Small intestine (tissue), 7 donors: ENCODE results near the gene GPR12. TPM values are rescaled to one million over a fixed set of nuclear protein-coding genes. Genes with fewer than 3 reads are reported as not detected.

Experiments used
- DNase-seq, 2 donors: peaks; one replicate each; pipeline versions ENCODE4 v3.0.0 to v3.0.0-alpha.2; 2013
- FAIRE-seq: peaks from 2 replicates; lab custom pipeline; 2012; peaks lifted over from hg19 to GRCh38; lab: Jason Lieb, UNC
- H3K27ac ChIP-seq, 3 donors: one replicate each; pipeline ENCODE4 v1.5.1; 2013; ENCODE audit warnings: low read length in 2 of 3, mild to moderate bottlenecking in 2 of 3, control low read depth in 1 of 3, inconsistent platforms in 1 of 3, low read depth in 1 of 3, moderate library complexity in 1 of 3
- H3K27me3 ChIP-seq, 3 donors: one replicate each; pipeline ENCODE4 v1.6.1; 2013; ENCODE audit warnings: low read length in 3 of 3, inconsistent platforms in 1 of 3; ENCODE audit not compliant: control insufficient read depth in 3 of 3, insufficient read depth in 3 of 3
- H3K36me3 ChIP-seq, 3 donors: one replicate each; pipeline ENCODE4 v1.6.1; 2013; ENCODE audit warnings: low read length in 3 of 3, inconsistent platforms in 1 of 3, low read depth in 1 of 3, mild to moderate bottlenecking in 1 of 3, moderate library complexity in 1 of 3; ENCODE audit not compliant: control insufficient read depth in 3 of 3, insufficient read depth in 2 of 3
- H3K4me1 ChIP-seq, 3 donors: one replicate each; pipeline ENCODE4 v1.6.1; 2013; ENCODE audit warnings: low read length in 2 of 3, inconsistent platforms in 1 of 3, low read depth in 1 of 3, mild to moderate bottlenecking in 1 of 3, moderate library complexity in 1 of 3; ENCODE audit not compliant: control insufficient read depth in 3 of 3, insufficient read depth in 2 of 3
- H3K4me3 ChIP-seq, 3 donors: one replicate each; pipeline ENCODE4 v1.5.1; 2013; ENCODE audit warnings: low read length in 3 of 3, control low read depth in 1 of 3, inconsistent platforms in 1 of 3, low read depth in 1 of 3, mild to moderate bottlenecking in 1 of 3, moderate library complexity in 1 of 3
- H3K9me3 ChIP-seq, 2 donors: one replicate each; pipeline ENCODE4 v1.6.1; 2013; ENCODE audit warnings: low read depth in 1 of 2, low read length in 1 of 2; ENCODE audit not compliant: control insufficient read depth in 2 of 2, insufficient read depth in 1 of 2
- WGBS, 3 donors: extraction: QIAGEN DNeasy Blood & Tissue Kit; methylation state at CpG; one replicate each; pipeline ENCODE4 v1.1.7; 2013; 5-methylcytosine and 5-hydroxymethylcytosine counted together
- polyA plus RNA-seq, 4 donors: library from polyadenylated mRNA; stranded (reverse) in 3 of 4; unstranded in 1 of 4; fragments of 200-250 nt in 3 of 4; fragments of 120-200 nt in 1 of 4; gene quantifications; one replicate each; pipeline versions ENCODE4 v1.2.1 to v1.2.3, GENCODE V29; 2013
- donor health status: healthy with polysubstance abuse.
- donor health status: control.
- donor health status: control.
- donor health status: Bipolar disorder and iron deficiency.
- donor health status: healthy.

GPR12 gene
- polyA plus RNA-seq, 4 donors = 0.03 TPM; not detected in 2

- Histone ChIP-seq H3K9me3 (no peaks in the 10 kb centered on the region), H3K27ac (no peak overlapping the region), H3K4me3 (no peak overlapping the region), H3K36me3 (no peaks in the 10 kb centered on the region), H3K27me3 (no peaks in the 10 kb centered on the region), H3K4me1 (no peaks in the 10 kb centered on the region)
- DNase-seq (peak; percentile 45 to 48), FAIRE-seq (no peak)
- 38 to 49% (median 43%) methylated on average over 13 of the region's 13 CpGs for WGBS, 3 donors
Measured at GRCh38 chr13:26707122-26708006, 53.2 kb downstream of the GPR12 start.

- no peaks in the 10 kb centered on the region for H3K27me3 ChIP-seq
- no peaks in the 10 kb centered on the region for H3K9me3 ChIP-seq
- no peak overlapping the region for H3K4me3 ChIP-seq
- no peaks in the 10 kb centered on the region for H3K36me3 ChIP-seq
- WGBS, 3 donors = 47 to 55% (median 47%) methylated on average over 7 of the region's 7 CpGs
- no peaks in the 10 kb centered on the region for H3K4me1 ChIP-seq
- no peak overlapping the region for H3K27ac ChIP-seq
- FAIRE-seq (no peak), DNase-seq (no peak)
Measured at GRCh38 chr13:26706381-26706780, 54.2 kb downstream of the GPR12 start.

- H3K4me3 ChIP-seq = no peak overlapping the region
- H3K4me1 ChIP-seq = no peaks in the 10 kb centered on the region
- no peak for DNase-seq
- 86 to 88% (median 86%) methylated on average over 4 of the region's 4 CpGs for WGBS, 3 donors
- no peaks in the 10 kb centered on the region for H3K27me3 ChIP-seq
- no peak overlapping the region for H3K27ac ChIP-seq
- H3K9me3 ChIP-seq = no peaks in the 10 kb centered on the region
- no peak for FAIRE-seq
- H3K36me3 ChIP-seq = no peaks in the 10 kb centered on the region
Measured at GRCh38 chr13:26705536-26705935, 55.0 kb downstream of the GPR12 start.

Other genes starting within 250 kb of the GPR12 start
- gene WASF3, start 203.1 kb downstream of the GPR12 start, polyA plus RNA-seq = 1 to 10 TPM in 2 of 4 donors, under 1 TPM in 2; 0.22 to 5.4 (median 2.2) TPM